SJSA1 (cell line): ENCODE results near the gene BCL6. TPM values are rescaled to one million over a fixed set of nuclear protein-coding genes. Genes with fewer than 3 reads are reported as not detected.

Experiments used
- DNase-seq, 2 experiments: peaks; one replicate each; pipeline ENCODE4 v3.0.0-alpha.2; 2015 to 2020; ENCODE audit warnings: low spot score in 2 of 2, low read depth in 1 of 2
- H3K27ac ChIP-seq: fragments of 250-450 bp; sonication (Bioruptor Pico); 2 replicates; pipeline ENCODE4 v1.5.1; 2020; ENCODE audit warnings: mild to moderate bottlenecking, moderate library complexity
- H3K27me3 ChIP-seq: fragments of 250-450 bp; sonication (Bioruptor Pico); replicated peaks from 2 replicates; pipeline ENCODE4 v1.5.1; 2020; ENCODE audit warnings: mild to moderate bottlenecking, moderate library complexity
- H3K36me3 ChIP-seq: fragments of 250-450 bp; sonication (Bioruptor Pico); 2 replicates; pipeline ENCODE4 v1.5.1; 2020; ENCODE audit warnings: mild to moderate bottlenecking
- H3K4me1 ChIP-seq: fragments of 250-450 bp; sonication (Bioruptor Pico); replicated peaks from 2 replicates; pipeline ENCODE4 v1.6.1; 2021; ENCODE audit warnings: mild to moderate bottlenecking
- H3K4me3 ChIP-seq: fragments of 250-450 bp; sonication (Bioruptor Pico); 2 replicates; pipeline ENCODE4 v1.5.1; 2020; ENCODE audit warnings: mild to moderate bottlenecking
- H3K9me3 ChIP-seq: fragments of 250-450 bp; sonication (Bioruptor Pico); replicated peaks from 2 replicates; pipeline ENCODE4 v1.5.1; 2020; ENCODE audit warnings: mild to moderate bottlenecking
- total RNA-seq: library from RNA; depleted of rRNA; stranded (reverse); fragments of >200 nt; shearing (Covaris generic); gene quantifications from 2 replicates; pipeline ENCODE4 v1.2.3, GENCODE V29; 2014

The BCL6 gene
- total RNA-seq, 1 experiment from 2014 or later: 2.8 TPM

GRCh38 chr3:187739094-187739560 is 6.1 kb downstream of the BCL6 start:
- Histone ChIP-seq H3K36me3 (no peaks in the 10 kb centered on the region), H3K27me3 (no peaks in the 10 kb centered on the region), H3K9me3 (no peaks in the 10 kb centered on the region), H3K27ac (no peak overlapping the region), H3K4me1 (peaks cover 49% of the 10 kb centered on the region), H3K4me3 (peak overlapping the region; percentile 42)
- DNase-seq: no peak

GRCh38 chr3:187738331-187739093 is 6.8 kb downstream of the BCL6 start:
- Histone ChIP-seq H3K36me3 (peaks cover under 1% of the 10 kb centered on the region; the same call in 1 of the 2 replicates), H3K27me3 (no peaks in the 10 kb centered on the region), H3K9me3 (no peaks in the 10 kb centered on the region), H3K27ac (peak overlapping the region; percentile 46), H3K4me1 (peaks cover 49% of the 10 kb centered on the region), H3K4me3 (peak overlapping the region; percentile 42)
- peak; percentile 81 to 86 for DNase-seq

- H3K36me3 ChIP-seq: peaks cover 4% of the 10 kb centered on the region; the same call in 1 of the 2 replicates
- no peaks in the 10 kb centered on the region for H3K9me3 ChIP-seq
- DNase-seq: peak in 1 of 2 experiments; percentile 35
- peak overlapping the region; percentile 42 for H3K4me3 ChIP-seq
- peak overlapping the region; percentile 46; the same call in 1 of the 2 replicates for H3K27ac ChIP-seq
- peaks cover 49% of the 10 kb centered on the region for H3K4me1 ChIP-seq
- no peaks in the 10 kb centered on the region for H3K27me3 ChIP-seq
Measured at GRCh38 chr3:187738071-187738330, 7.3 kb downstream of the BCL6 start.

- DNase-seq: peak; percentile 48 to 52
- peak overlapping the region; percentile 42 for H3K4me3 ChIP-seq
- H3K9me3 ChIP-seq: no peaks in the 10 kb centered on the region
- H3K36me3 ChIP-seq: peaks cover 6% of the 10 kb centered on the region
- 0 out of 2 replicates have a peak overlapping the region, but pooled peaks have one; percentile 46 for H3K27ac ChIP-seq
- H3K27me3 ChIP-seq: no peaks in the 10 kb centered on the region
- H3K4me1 ChIP-seq: peaks cover 49% of the 10 kb centered on the region
Measured at GRCh38 chr3:187737368-187738070, 7.7 kb downstream of the BCL6 start.

GRCh38 chr3:187737006-187737367 is 8.3 kb downstream of the BCL6 start:
- Histone ChIP-seq H3K4me3 (no peak overlapping the region), H3K27ac (no peak overlapping the region), H3K36me3 (peaks cover 8% of the 10 kb centered on the region), H3K27me3 (no peaks in the 10 kb centered on the region), H3K9me3 (no peaks in the 10 kb centered on the region), H3K4me1 (peaks cover 45% of the 10 kb centered on the region)
- DNase-seq: peak in 1 of 2 experiments; percentile 10

- Histone ChIP-seq H3K4me1 (peaks cover 41% of the 10 kb centered on the region), H3K27me3 (no peaks in the 10 kb centered on the region), H3K36me3 (peaks cover 13% of the 10 kb centered on the region), H3K9me3 (no peaks in the 10 kb centered on the region), H3K27ac (peak overlapping the region; percentile 13; the same call in 1 of the 2 replicates), H3K4me3 (no peak overlapping the region)
- peak; percentile 50 to 61 for DNase-seq
Measured at GRCh38 chr3:187736418-187736871, 8.8 kb downstream of the BCL6 start.

- Histone ChIP-seq H3K4me1 (peaks cover 36% of the 10 kb centered on the region), H3K27me3 (no peaks in the 10 kb centered on the region), H3K4me3 (no peak overlapping the region), H3K27ac (peak overlapping the region; percentile 13; the same call in 1 of the 2 replicates), H3K36me3 (peaks cover 19% of the 10 kb centered on the region), H3K9me3 (no peaks in the 10 kb centered on the region)
- DNase-seq: no peak
Measured at GRCh38 chr3:187735837-187736236, 9.4 kb downstream of the BCL6 start.

GRCh38 chr3:187735383-187735782 is 9.9 kb downstream of the BCL6 start:
- Histone ChIP-seq H3K36me3 (peaks cover 23% of the 10 kb centered on the region), H3K27ac (no peak overlapping the region), H3K4me3 (no peak overlapping the region), H3K27me3 (no peaks in the 10 kb centered on the region), H3K4me1 (peaks cover 31% of the 10 kb centered on the region), H3K9me3 (no peaks in the 10 kb centered on the region)
- DNase-seq: no peak

GRCh38 chr3:187734841-187735240 is 10.4 kb downstream of the BCL6 start:
- Histone ChIP-seq H3K4me1 (peaks cover 27% of the 10 kb centered on the region), H3K9me3 (no peaks in the 10 kb centered on the region), H3K4me3 (no peak overlapping the region), H3K36me3 (peaks cover 28% of the 10 kb centered on the region), H3K27ac (no peak overlapping the region), H3K27me3 (no peaks in the 10 kb centered on the region)
- DNase-seq: no peak

GRCh38 chr3:187733371-187733770 is 11.9 kb downstream of the BCL6 start:
- DNase-seq: no peak
- Histone ChIP-seq H3K9me3 (no peaks in the 10 kb centered on the region), H3K36me3 (peaks cover 37% of the 10 kb centered on the region), H3K4me3 (no peak overlapping the region), H3K4me1 (peaks cover 17% of the 10 kb centered on the region), H3K27ac (no peak overlapping the region), H3K27me3 (no peaks in the 10 kb centered on the region)

- peaks cover 51% of the 10 kb centered on the region for H3K36me3 ChIP-seq
- DNase-seq: no peak
Measured at GRCh38 chr3:187729598-187729997, 15.7 kb downstream of the BCL6 start.

GRCh38 chr3:187728940-187729583 is 16.2 kb downstream of the BCL6 start:
- no peaks in the 10 kb centered on the region for H3K9me3 ChIP-seq
- no peaks in the 10 kb centered on the region for H3K27me3 ChIP-seq
- H3K4me3 ChIP-seq: no peak overlapping the region
- no peak for DNase-seq
- H3K4me1 ChIP-seq: no peaks in the 10 kb centered on the region
- H3K27ac ChIP-seq: no peak overlapping the region
- peaks cover 52% of the 10 kb centered on the region for H3K36me3 ChIP-seq

More at GRCh38 chr3:187729598-187729997, 15.7 kb downstream of the BCL6 start:
- H3K4me3 ChIP-seq: no peak overlapping the region
- no peak overlapping the region for H3K27ac ChIP-seq
- no peaks in the 10 kb centered on the region for H3K27me3 ChIP-seq
- H3K4me1 ChIP-seq: no peaks in the 10 kb centered on the region
- H3K9me3 ChIP-seq: no peaks in the 10 kb centered on the region

- DNase-seq: no peak
- peaks cover 49% of the 10 kb centered on the region for H3K36me3 ChIP-seq
Measured at GRCh38 chr3:187728248-187728647, 17.0 kb downstream of the BCL6 start.

GRCh38 chr3:187726564-187726963 is 18.7 kb downstream of the BCL6 start:
- no peak overlapping the region for H3K4me3 ChIP-seq
- H3K36me3 ChIP-seq: peaks cover 46% of the 10 kb centered on the region
- DNase-seq: no peak
- no peak overlapping the region for H3K27ac ChIP-seq
- no peaks in the 10 kb centered on the region for H3K27me3 ChIP-seq
- no peaks in the 10 kb centered on the region for H3K4me1 ChIP-seq
- H3K9me3 ChIP-seq: no peaks in the 10 kb centered on the region

More at GRCh38 chr3:187728248-187728647, 17.0 kb downstream of the BCL6 start:
- H3K4me3 ChIP-seq: no peak overlapping the region
- no peaks in the 10 kb centered on the region for H3K27me3 ChIP-seq
- H3K27ac ChIP-seq: no peak overlapping the region
- no peaks in the 10 kb centered on the region for H3K4me1 ChIP-seq
- no peaks in the 10 kb centered on the region for H3K9me3 ChIP-seq
